Skeletal muscle tissue (tissue), 4 donors: ENCODE data around the gene KCNAB1. TPM values are rescaled to one million over a fixed set of nuclear protein-coding genes. Genes with fewer than 3 reads are reported as not detected.

Experiments used
- H3K27ac ChIP-seq: one replicate; pipeline ENCODE4 v1.7.0; 2013; ENCODE audit warnings: mild to moderate bottlenecking, low read depth, low read length, inconsistent platforms
- H3K27me3 ChIP-seq, 3 donors: one replicate each; pipeline ENCODE4 v1.7.0; 2013; ENCODE audit warnings: low read length in 3 of 3; ENCODE audit not compliant: control insufficient read depth in 3 of 3, insufficient read depth in 3 of 3
- H3K36me3 ChIP-seq, 3 donors: one replicate each; pipeline ENCODE4 v1.7.0; 2013; ENCODE audit warnings: low read length in 3 of 3; ENCODE audit not compliant: control insufficient read depth in 3 of 3, insufficient read depth in 3 of 3
- H3K4me1 ChIP-seq, 3 donors: one replicate each; pipeline ENCODE4 v1.7.0; 2013; ENCODE audit warnings: low read length in 3 of 3, mild to moderate bottlenecking in 3 of 3; ENCODE audit not compliant: control insufficient read depth in 3 of 3, insufficient read depth in 3 of 3
- H3K4me3 ChIP-seq, 3 donors: one replicate each; pipeline ENCODE4 v1.7.0; 2013; ENCODE audit warnings: low read length in 3 of 3
- H3K9ac ChIP-seq, 3 donors: one replicate each; pipeline ENCODE4 v1.7.0; 2013; ENCODE audit warnings: low read length in 3 of 3, mild to moderate bottlenecking in 3 of 3, moderate library complexity in 2 of 3, low read depth in 1 of 3
- H3K9me3 ChIP-seq, 3 donors: one replicate each; pipeline ENCODE4 v1.7.0; 2013; ENCODE audit warnings: low read length in 3 of 3; ENCODE audit not compliant: control insufficient read depth in 3 of 3
- total RNA-seq: library from RNA; depleted of rRNA; stranded (reverse); fragments of >200 nt; gene quantifications from one replicate; pipeline ENCODE4 v1.2.3, GENCODE V29; 2014
- donor health status: Osteomylitis.

KCNAB1 gene
- total RNA-seq, 1 donor from 2014 or later, result 4.2 TPM

DNA sequence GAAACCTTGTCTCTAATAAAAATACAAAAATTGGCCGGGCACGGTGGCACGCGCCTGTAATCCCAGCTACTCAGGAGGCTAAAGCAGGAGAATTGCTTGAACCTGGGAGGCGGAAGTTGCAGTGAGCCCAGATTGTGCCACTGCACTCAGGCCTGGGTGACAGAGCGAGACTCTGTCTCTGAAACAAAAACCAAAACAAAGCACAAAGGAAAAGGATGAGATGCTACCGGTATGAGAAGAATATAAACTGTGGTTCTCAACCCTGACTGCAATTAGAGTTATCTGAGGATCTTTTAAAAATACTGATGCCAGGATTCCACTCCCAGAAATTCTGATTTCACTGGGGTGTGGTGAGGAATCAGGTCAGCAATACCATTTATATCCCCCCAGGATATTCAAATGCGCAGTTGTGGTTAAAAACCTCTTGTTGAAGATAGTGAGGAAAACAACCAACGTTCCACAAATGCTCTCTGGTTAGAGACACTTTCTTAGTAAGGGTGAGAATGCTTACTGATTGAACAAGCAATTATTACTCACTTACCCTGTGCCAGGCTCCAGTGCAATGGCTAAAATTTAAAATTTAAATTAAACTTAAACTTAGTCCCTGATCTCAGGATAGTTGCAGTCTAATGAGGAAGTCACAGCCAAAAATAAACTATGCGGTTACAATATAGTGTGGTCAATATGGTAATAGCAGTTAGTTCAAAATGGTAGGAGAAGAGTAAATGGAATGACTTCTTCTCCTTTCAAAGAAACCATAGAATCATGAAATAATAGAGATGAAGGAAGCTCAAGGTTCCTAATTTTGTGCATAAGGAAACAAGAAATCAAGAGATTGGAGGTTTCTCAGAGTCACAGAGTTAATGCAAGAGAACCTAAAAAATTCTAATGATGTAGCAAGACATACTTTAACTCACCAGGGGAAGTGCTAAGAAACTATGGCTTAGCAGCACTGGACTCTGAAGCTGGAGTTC lies 325.0 kb downstream of the KCNAB1 start:
- H3K9me3 ChIP-seq, result no peaks in the 10 kb centered on the region
- no peaks in the 10 kb centered on the region for H3K36me3 ChIP-seq
- H3K27ac ChIP-seq, result no peak overlapping the region
- H3K27me3 ChIP-seq, result no peaks in the 10 kb centered on the region
- no peaks in the 10 kb centered on the region for H3K4me1 ChIP-seq
- no peak overlapping the region for H3K4me3 ChIP-seq
- H3K9ac ChIP-seq, result no peak overlapping the region

GRCh38 chr3:156448300-156448699 lies 327.9 kb downstream of the KCNAB1 start:
- H3K9ac ChIP-seq, result no peak overlapping the region
- H3K27ac ChIP-seq, result no peak overlapping the region
- no peaks in the 10 kb centered on the region for H3K9me3 ChIP-seq
- no peaks in the 10 kb centered on the region for H3K36me3 ChIP-seq
- no peaks in the 10 kb centered on the region for H3K4me1 ChIP-seq
- H3K4me3 ChIP-seq, result no peak overlapping the region
- H3K27me3 ChIP-seq, result no peaks in the 10 kb centered on the region

GRCh38 chr3:156449710-156450574 lies 329.6 kb downstream of the KCNAB1 start:
- Histone ChIP-seq H3K27ac (no peak overlapping the region), H3K27me3 (no peaks in the 10 kb centered on the region), H3K9ac (no peak overlapping the region), H3K4me1 (no peaks in the 10 kb centered on the region), H3K36me3 (no peaks in the 10 kb centered on the region), H3K4me3 (no peak overlapping the region), H3K9me3 (no peaks in the 10 kb centered on the region)

DNA sequence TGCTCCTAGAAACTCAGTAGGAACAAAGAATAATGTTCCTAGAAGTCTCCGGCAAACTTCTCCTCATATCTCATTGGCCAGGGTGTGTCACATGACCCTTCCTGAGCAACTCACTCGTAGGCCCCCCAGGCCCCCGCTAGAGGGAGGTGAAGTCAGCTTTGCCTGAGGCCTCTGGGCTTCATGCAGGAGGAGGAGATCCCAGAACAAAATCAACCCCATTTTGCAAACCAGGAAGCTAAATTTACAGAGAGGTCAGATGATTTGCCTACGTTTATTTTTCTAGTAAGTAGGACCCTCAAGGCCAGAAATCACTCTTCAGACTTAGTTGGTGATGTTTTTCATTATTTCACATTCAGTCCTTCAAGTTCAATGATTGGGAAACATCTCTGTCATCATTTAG lies 335.5 kb downstream of the KCNAB1 start:
- H3K9me3 ChIP-seq, result no peaks in the 10 kb centered on the region
- no peak overlapping the region for H3K4me3 ChIP-seq

DNA sequence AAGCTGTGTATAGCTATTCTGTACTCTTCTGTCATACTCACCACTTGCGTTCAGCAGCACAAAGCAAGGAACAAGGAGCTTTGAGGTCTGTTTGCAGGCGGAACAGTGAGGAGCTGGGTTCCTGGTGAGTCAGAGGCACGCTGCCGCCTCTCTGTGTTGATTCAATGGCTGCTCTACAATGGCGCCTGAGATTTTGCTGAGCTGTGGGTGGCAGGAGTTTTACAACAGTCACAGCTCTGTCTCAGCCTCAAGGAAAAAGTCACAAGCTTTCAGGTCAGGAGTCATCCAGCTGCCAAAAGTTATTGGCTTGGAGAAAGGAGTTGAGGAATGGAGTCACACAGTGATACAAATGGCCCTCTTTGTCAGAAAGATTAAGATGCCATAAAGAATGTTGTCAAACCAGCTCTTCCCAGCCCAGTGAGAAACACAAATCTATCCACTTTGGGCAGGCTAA lies 336.4 kb downstream of the KCNAB1 start:
- H3K36me3 ChIP-seq, result no peaks in the 10 kb centered on the region
- H3K27me3 ChIP-seq, result no peaks in the 10 kb centered on the region
- no peak overlapping the region for H3K27ac ChIP-seq
- H3K9me3 ChIP-seq, result no peaks in the 10 kb centered on the region
- H3K4me3 ChIP-seq, result no peak overlapping the region
- peaks cover 3 to 25% (median 7%) of the 10 kb centered on the region in 3 donors for H3K4me1 ChIP-seq
- H3K9ac ChIP-seq, result no peak overlapping the region

More for the DNA sequence above, 335.5 kb downstream of the KCNAB1 start:
- Histone ChIP-seq H3K4me1 (peaks cover 3 to 18% (median 7%) of the 10 kb centered on the region in 3 donors), H3K36me3 (no peaks in the 10 kb centered on the region), H3K9ac (no peak overlapping the region), H3K27ac (no peak overlapping the region), H3K27me3 (no peaks in the 10 kb centered on the region)

GRCh38 chr3:156459434-156459833 lies 339.1 kb downstream of the KCNAB1 start:
- Histone ChIP-seq H3K4me1 (peaks cover 3 to 25% (median 7%) of the 10 kb centered on the region in 3 donors), H3K27me3 (no peaks in the 10 kb centered on the region), H3K4me3 (peak overlapping the region in 2 of 3 donors; percentile 15 to 31), H3K36me3 (no peaks in the 10 kb centered on the region), H3K9ac (peak overlapping the region in 2 of 3 donors; percentile 26 to 60), H3K9me3 (no peaks in the 10 kb centered on the region), H3K27ac (peak overlapping the region; percentile 4)

- no peak overlapping the region for H3K9ac ChIP-seq
- H3K27me3 ChIP-seq, result no peaks in the 10 kb centered on the region
- H3K4me3 ChIP-seq, result no peak overlapping the region
- no peaks in the 10 kb centered on the region for H3K9me3 ChIP-seq
- no peak overlapping the region for H3K27ac ChIP-seq
- H3K4me1 ChIP-seq, result peaks cover 3 to 25% (median 7%) of the 10 kb centered on the region in 3 donors
- H3K36me3 ChIP-seq, result no peaks in the 10 kb centered on the region
Measured at GRCh38 chr3:156460206-156460611, 339.8 kb downstream of the KCNAB1 start.

GRCh38 chr3:156461889-156462288 lies 341.5 kb downstream of the KCNAB1 start:
- no peaks in the 10 kb centered on the region for H3K36me3 ChIP-seq
- no peaks in the 10 kb centered on the region for H3K27me3 ChIP-seq
- H3K4me1 ChIP-seq, result peaks cover 3 to 25% (median 7%) of the 10 kb centered on the region in 3 donors
- H3K4me3 ChIP-seq, result no peak overlapping the region
- no peak overlapping the region for H3K9ac ChIP-seq
- H3K27ac ChIP-seq, result no peak overlapping the region
- no peaks in the 10 kb centered on the region for H3K9me3 ChIP-seq

DNA sequence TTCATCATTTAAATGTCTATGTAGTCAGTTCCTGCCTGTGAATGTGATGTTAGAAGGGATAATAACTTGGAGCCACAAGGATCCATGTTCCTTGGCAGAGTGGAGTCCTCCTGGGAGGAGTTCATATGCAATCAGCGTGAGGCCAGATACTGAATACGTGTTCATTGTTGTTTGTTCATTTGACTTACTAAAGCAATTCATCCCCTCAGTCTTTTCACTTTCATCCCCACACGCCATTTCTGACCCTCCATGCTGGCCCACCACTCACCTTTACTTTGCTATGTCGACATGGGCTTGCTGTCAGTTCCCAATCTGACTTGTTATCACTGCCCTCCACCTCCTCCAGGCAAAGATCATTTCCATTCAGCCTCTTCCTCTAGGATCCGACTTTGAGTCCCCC lies 342.7 kb downstream of the KCNAB1 start:
- Histone ChIP-seq H3K36me3 (no peaks in the 10 kb centered on the region), H3K4me1 (peaks cover 3 to 25% (median 7%) of the 10 kb centered on the region in 3 donors), H3K9ac (no peak overlapping the region), H3K27me3 (no peaks in the 10 kb centered on the region), H3K4me3 (no peak overlapping the region), H3K9me3 (no peaks in the 10 kb centered on the region), H3K27ac (no peak overlapping the region)
